Suppressor macrophage (primary cell): ENCODE measurements around the gene OARD1.
"Not testable (repeated sequence)": the region's sequence is repeated elsewhere in the genome, so short reads cannot be mapped to it uniquely, and the experiment has no call there.

Experiments
- DNase-seq, 4 experiments: peaks; one replicate each; pipeline ENCODE4 v3.0.0-alpha.2; 2020 to 2022
- total RNA-seq, 17 experiments: gene quantifications; one replicate each; lab custom pipeline; 2026; ENCODE audit warnings: mixed read lengths in 6 of 17, inconsistent platforms in 3 of 17; lab: John Stamatoyannopoulos, UW

Gene OARD1
- 4.2 to 19.7 (median 9.9) reads per million in 17 experiments for total RNA-seq

- DNase-seq, result peak; percentile 100
Measured at GRCh38 chr6:41071923-41072835, at the start of gene OARD1. TSS of gene OARD1 (minus strand) at chr6:41072356. CDS start at chr6:41071634, 722 bp downstream.

GRCh38 chr6:41120058-41120457 lies 47.9 kb upstream of the OARD1 start:
- DNase-seq, result no peak

- DNase-seq, result no peak
Measured at GRCh38 chr6:41119508-41119907, 47.4 kb upstream of the OARD1 start.

GRCh38 chr6:41115027-41115426 lies 42.9 kb upstream of the OARD1 start:
- DNase-seq, result not testable (repeated sequence)

GRCh38 chr6:41111017-41111416 lies 38.9 kb upstream of the OARD1 start:
- DNase-seq, result no peak

GRCh38 chr6:41103847-41104246 lies 31.7 kb upstream of the OARD1 start:
- DNase-seq, result no peak

- no peak for DNase-seq
Measured at GRCh38 chr6:41100871-41101287, 28.7 kb upstream of the OARD1 start.

GRCh38 chr6:41098366-41098765 lies 26.2 kb upstream of the OARD1 start:
- DNase-seq, result no peak

GRCh38 chr6:41097467-41098090 lies 25.4 kb upstream of the OARD1 start:
- DNase-seq, result no peak

- DNase-seq, result no peak
Measured at GRCh38 chr6:41093729-41094128, 21.6 kb upstream of the OARD1 start.

- peak; percentile 10 to 65 (median 34) for DNase-seq
Measured at GRCh38 chr6:41092421-41093140, 20.4 kb upstream of the OARD1 start.

- no peak for DNase-seq
Measured at GRCh38 chr6:41090841-41091761, 18.9 kb upstream of the OARD1 start.

GRCh38 chr6:41088451-41088850 lies 16.3 kb upstream of the OARD1 start:
- DNase-seq, result no peak

GRCh38 chr6:41085182-41085581 lies 13.0 kb upstream of the OARD1 start:
- DNase-seq, result no peak

GRCh38 chr6:41083072-41083471 lies 10.9 kb upstream of the OARD1 start:
- no peak for DNase-seq

GRCh38 chr6:41080621-41081020 lies 8.5 kb upstream of the OARD1 start:
- DNase-seq, result no peak

GRCh38 chr6:41079080-41079479 lies 6.9 kb upstream of the OARD1 start:
- DNase-seq, result no peak

GRCh38 chr6:41078101-41078500 lies 5.9 kb upstream of the OARD1 start:
- no peak for DNase-seq

GRCh38 chr6:41077536-41077935 lies 5.4 kb upstream of the OARD1 start:
- DNase-seq, result no peak

- DNase-seq, result no peak
Measured at GRCh38 chr6:41075651-41076626, 3.8 kb upstream of the OARD1 start.
